ENCODE results near the gene TEX14.

Gene TEX14

DNA sequence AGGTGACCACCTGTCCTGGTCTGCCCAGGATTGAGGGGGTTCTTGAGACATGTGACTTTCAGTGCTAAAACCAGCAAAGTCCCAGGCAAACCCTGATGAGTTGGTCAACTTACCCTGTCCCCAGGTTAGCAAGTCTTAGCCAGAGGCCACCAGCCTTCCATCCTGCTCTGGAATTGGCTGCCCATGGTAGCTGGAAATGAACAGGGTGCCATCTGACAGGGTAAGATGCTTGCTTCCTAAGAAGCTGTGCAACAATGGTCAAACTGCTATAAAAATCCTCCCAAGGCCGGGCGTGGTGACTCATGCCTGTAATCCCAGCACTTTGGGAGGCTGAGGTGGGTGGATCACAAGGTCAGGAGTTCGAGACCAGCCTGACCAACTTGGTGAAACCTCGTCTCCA, 154.6 kb downstream of the TEX14 start:
- no peak overlapping the region for H3K27ac ChIP-seq
- no peaks in the 10 kb centered on the region for H3K36me3 ChIP-seq (ENCODE audit: control insufficient read depth, insufficient read depth, low read length)
- no peak overlapping the region for H3K4me3 ChIP-seq (ENCODE audit: low read depth, low read length)
- H3K9ac ChIP-seq, result no peak overlapping the region
- H3K4me1 ChIP-seq, result peaks cover 6% of the 10 kb centered on the region
- H2AFZ ChIP-seq, result no peak overlapping the region
- TF ChIP-seq, protein P1, sequence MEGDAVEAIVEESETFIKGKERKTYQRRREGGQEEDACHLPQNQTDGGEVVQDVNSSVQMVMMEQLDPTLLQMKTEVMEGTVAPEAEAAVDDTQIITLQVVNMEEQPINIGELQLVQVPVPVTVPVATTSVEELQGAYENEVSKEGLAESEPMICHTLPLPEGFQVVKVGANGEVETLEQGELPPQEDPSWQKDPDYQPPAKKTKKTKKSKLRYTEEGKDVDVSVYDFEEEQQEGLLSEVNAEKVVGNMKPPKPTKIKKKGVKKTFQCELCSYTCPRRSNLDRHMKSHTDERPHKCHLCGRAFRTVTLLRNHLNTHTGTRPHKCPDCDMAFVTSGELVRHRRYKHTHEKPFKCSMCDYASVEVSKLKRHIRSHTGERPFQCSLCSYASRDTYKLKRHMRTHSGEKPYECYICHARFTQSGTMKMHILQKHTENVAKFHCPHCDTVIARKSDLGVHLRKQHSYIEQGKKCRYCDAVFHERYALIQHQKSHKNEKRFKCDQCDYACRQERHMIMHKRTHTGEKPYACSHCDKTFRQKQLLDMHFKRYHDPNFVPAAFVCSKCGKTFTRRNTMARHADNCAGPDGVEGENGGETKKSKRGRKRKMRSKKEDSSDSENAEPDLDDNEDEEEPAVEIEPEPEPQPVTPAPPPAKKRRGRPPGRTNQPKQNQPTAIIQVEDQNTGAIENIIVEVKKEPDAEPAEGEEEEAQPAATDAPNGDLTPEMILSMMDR (IDR thresholded peaks at IDR 0.05), result no peak
- no peak overlapping the region for H3K4me2 ChIP-seq (ENCODE audit: low read length)
- no peaks in the 10 kb centered on the region for H3K79me2 ChIP-seq
- H3K9me3 ChIP-seq (ENCODE audit: control insufficient read depth, low read length), result no peaks in the 10 kb centered on the region
- no peaks in the 10 kb centered on the region for H3K27me3 ChIP-seq (ENCODE audit: control insufficient read depth, insufficient read depth, low read length)

GRCh38 chr17:58536542-58536941, 155.3 kb downstream of the TEX14 start:
- Histone ChIP-seq H3K9me3 (ENCODE audit: control insufficient read depth, low read length) (no peaks in the 10 kb centered on the region), H3K4me2 (ENCODE audit: low read length) (no peak overlapping the region), H2AFZ (no peak overlapping the region), H3K27me3 (ENCODE audit: control insufficient read depth, insufficient read depth, low read length) (no peaks in the 10 kb centered on the region), H3K9ac (no peak overlapping the region), H3K36me3 (ENCODE audit: control insufficient read depth, insufficient read depth, low read length) (no peaks in the 10 kb centered on the region), H3K27ac (no peak overlapping the region), H3K79me2 (no peaks in the 10 kb centered on the region), H3K4me3 (ENCODE audit: low read depth, low read length) (no peak overlapping the region), H3K4me1 (peaks cover 7% of the 10 kb centered on the region)
- TF ChIP-seq, protein P1 (IDR thresholded peaks at IDR 0.05), result no peak

GRCh38 chr17:58535431-58535830, 156.4 kb downstream of the TEX14 start:
- Histone ChIP-seq H3K4me2 (ENCODE audit: low read length) (no peak overlapping the region), H3K9ac (no peak overlapping the region), H3K4me1 (peaks cover 14% of the 10 kb centered on the region)

DNA sequence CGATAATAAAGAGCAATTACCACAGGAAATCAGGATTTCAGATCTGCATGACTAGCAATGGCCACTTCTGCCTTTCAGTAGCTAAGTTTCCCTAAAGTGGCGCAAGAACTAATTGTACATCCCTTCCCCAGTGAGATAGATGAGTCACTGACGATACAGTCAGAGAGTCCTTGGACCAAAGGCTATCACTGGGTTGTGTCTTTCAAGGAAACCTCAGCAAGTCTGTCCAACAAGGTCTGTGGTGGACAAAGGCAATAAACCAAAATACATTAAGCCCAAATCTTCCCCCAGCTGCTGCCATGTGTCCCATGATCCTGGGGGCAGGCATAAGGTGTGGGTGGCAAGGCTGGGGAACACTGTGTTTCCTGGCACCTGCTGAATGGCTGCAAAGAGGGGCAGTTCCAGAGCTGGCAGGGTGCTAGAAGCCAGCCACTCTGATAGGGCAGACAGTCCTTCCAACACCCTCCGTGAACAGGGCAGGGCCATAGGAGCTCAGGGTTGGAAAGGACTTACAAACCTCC, 156.9 kb downstream of the TEX14 start:
- Histone ChIP-seq H3K9me3 (ENCODE audit: control insufficient read depth, low read length) (no peaks in the 10 kb centered on the region), H3K4me2 (ENCODE audit: low read length) (no peak overlapping the region), H3K79me2 (no peaks in the 10 kb centered on the region), H3K27ac (no peak overlapping the region), H3K4me1 (peaks cover 14% of the 10 kb centered on the region), H3K4me3 (ENCODE audit: low read depth, low read length) (no peak overlapping the region), H3K36me3 (ENCODE audit: control insufficient read depth, insufficient read depth, low read length) (no peaks in the 10 kb centered on the region), H2AFZ (no peak overlapping the region), H3K27me3 (ENCODE audit: control insufficient read depth, insufficient read depth, low read length) (no peaks in the 10 kb centered on the region), H3K9ac (no peak overlapping the region)
- TF ChIP-seq, protein P1 (IDR thresholded peaks at IDR 0.05), result no peak

More at GRCh38 chr17:58535431-58535830, 156.4 kb downstream of the TEX14 start:
- Histone ChIP-seq H3K4me3 (ENCODE audit: low read depth, low read length) (no peak overlapping the region), H3K79me2 (no peaks in the 10 kb centered on the region), H3K9me3 (ENCODE audit: control insufficient read depth, low read length) (no peaks in the 10 kb centered on the region), H3K27me3 (ENCODE audit: control insufficient read depth, insufficient read depth, low read length) (no peaks in the 10 kb centered on the region), H3K27ac (no peak overlapping the region), H3K36me3 (ENCODE audit: control insufficient read depth, insufficient read depth, low read length) (no peaks in the 10 kb centered on the region), H2AFZ (no peak overlapping the region)
- TF ChIP-seq, protein P1 (IDR thresholded peaks at IDR 0.05), result no peak

- TF ChIP-seq, protein P1 (IDR thresholded peaks at IDR 0.05), result no peak
- Histone ChIP-seq H3K27ac (no peak overlapping the region), H3K4me2 (ENCODE audit: low read length) (no peak overlapping the region), H3K36me3 (ENCODE audit: control insufficient read depth, insufficient read depth, low read length) (no peaks in the 10 kb centered on the region), H3K9ac (no peak overlapping the region), H3K79me2 (no peaks in the 10 kb centered on the region), H3K9me3 (ENCODE audit: control insufficient read depth, low read length) (no peaks in the 10 kb centered on the region), H3K4me3 (ENCODE audit: low read depth, low read length) (no peak overlapping the region), H3K27me3 (ENCODE audit: control insufficient read depth, insufficient read depth, low read length) (no peaks in the 10 kb centered on the region), H2AFZ (no peak overlapping the region), H3K4me1 (peaks cover 14% of the 10 kb centered on the region)
Measured at GRCh38 chr17:58534331-58534730, 157.5 kb downstream of the TEX14 start.

Measured in parathyroid adenoma (tissue), 2 donors.